ENCODE measurements around the gene NMRAL1. TPM values are rescaled to one million over a fixed set of nuclear protein-coding genes. Genes with fewer than 3 reads are reported as not detected.

The NMRAL1 gene
- total RNA-seq, 1 donor from 2014 or later: 56.0 TPM

- no peak overlapping the region for H3K27ac Mint-ChIP-seq
- H3K27me3 Mint-ChIP-seq (ENCODE audit: low read depth): peaks cover 5% of the 10 kb centered on the region
- no peak overlapping the region for H3K4me3 Mint-ChIP-seq
- peaks cover 8% of the 10 kb centered on the region for H3K4me1 Mint-ChIP-seq
- no peak for DNase-seq (ENCODE audit: low spot score in 2 of 2, unreplicated experiment in 2 of 2)
- H3K9me3 Mint-ChIP-seq: no peaks in the 10 kb centered on the region
- TF ChIP-seq CTCF (IDR thresholded peaks at IDR 0.05; ENCODE audit: unreplicated experiment): no peak
- H3K36me3 Mint-ChIP-seq: no peaks in the 10 kb centered on the region
These were observed 53.8 kb downstream of the NMRAL1 start for GRCh38 chr16:4420505-4421105.

GRCh38 chr16:4419402-4419959 lies 54.9 kb downstream of the NMRAL1 start:
- H3K27ac Mint-ChIP-seq: no peak overlapping the region
- H3K9me3 Mint-ChIP-seq: no peaks in the 10 kb centered on the region
- no peaks in the 10 kb centered on the region for H3K36me3 Mint-ChIP-seq
- no peak for TF ChIP-seq CTCF (IDR thresholded peaks at IDR 0.05; ENCODE audit: unreplicated experiment)
- H3K27me3 Mint-ChIP-seq (ENCODE audit: low read depth): peaks cover 5% of the 10 kb centered on the region
- DNase-seq (ENCODE audit: low spot score in 2 of 2, unreplicated experiment in 2 of 2): no peak
- H3K4me3 Mint-ChIP-seq: no peak overlapping the region
- H3K4me1 Mint-ChIP-seq: peaks cover 10% of the 10 kb centered on the region

DNA sequence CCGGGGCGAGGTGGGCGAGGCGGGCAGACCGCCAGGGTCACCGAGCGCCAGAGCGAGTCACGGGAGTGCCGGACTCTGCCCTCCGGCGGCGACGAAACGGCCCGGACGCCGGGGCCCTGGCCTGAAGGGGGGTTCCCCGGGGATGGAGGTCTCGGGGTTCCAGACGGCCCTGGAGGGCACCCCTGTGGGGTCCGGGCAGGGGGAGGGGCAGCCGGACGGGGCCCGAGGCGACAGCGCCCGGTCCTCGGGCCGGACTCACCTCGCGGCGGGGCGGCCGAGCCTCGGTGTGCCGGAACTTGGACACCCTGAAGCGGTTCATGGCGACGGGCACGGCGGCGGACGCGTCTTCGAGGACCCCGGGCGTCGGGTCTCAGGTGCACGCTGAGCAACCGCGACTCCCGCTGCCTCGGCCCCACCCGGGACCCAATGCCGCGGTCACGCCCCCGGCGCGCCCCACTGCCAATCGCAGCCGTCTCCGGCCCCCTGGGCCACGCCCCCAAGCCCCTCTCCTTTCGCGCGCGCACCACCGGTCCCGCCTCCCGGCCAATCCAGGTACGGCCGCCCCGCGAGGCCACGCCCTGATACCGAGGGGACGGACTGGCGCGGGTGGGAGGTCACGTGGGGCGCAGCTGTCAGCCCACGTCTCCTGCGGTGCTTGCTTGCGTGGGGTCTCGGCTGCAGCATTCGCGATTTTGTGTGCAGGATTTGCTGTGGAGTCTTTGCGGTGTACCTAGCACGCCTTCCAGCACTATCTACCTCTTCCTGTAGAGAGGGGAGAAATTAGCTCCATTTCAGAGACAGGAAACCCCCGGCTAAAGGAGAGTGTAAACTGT lies 58.0 kb downstream of the NMRAL1 start, which contains the start of gene CORO7:
Gene CORO7, minus strand, starts transcription at position 397 of the 833 bp plus-strand sequence. Its CDS starts 78 bp downstream, at position 319.
- peak; percentile 26 for TF ChIP-seq CTCF (IDR thresholded peaks at IDR 0.05; ENCODE audit: unreplicated experiment)
- peak; percentile 88 to 93 for DNase-seq (ENCODE audit: low spot score in 2 of 2, unreplicated experiment in 2 of 2)
- Mint-ChIP-seq H3K4me3 (peak within 1 kb of the TSS; percentile 77), H3K36me3 (no peaks in the 10 kb centered on the region), H3K9me3 (no peaks in the 10 kb centered on the region), H3K4me1 (peaks cover 10% of the 10 kb centered on the region), H3K27me3 (ENCODE audit: low read depth) (peaks cover 5% of the 10 kb centered on the region), H3K27ac (peak within 1 kb of the TSS; percentile 66)

- peak in 1 of 2 experiments; percentile 48 for DNase-seq (ENCODE audit: low spot score in 2 of 2, unreplicated experiment in 2 of 2)
- H3K4me1 Mint-ChIP-seq: peaks cover 10% of the 10 kb centered on the region
- no peaks in the 10 kb centered on the region for H3K9me3 Mint-ChIP-seq
- TF ChIP-seq CTCF (IDR thresholded peaks at IDR 0.05; ENCODE audit: unreplicated experiment): no peak
- peak overlapping the region; percentile 66 for H3K27ac Mint-ChIP-seq
- no peaks in the 10 kb centered on the region for H3K36me3 Mint-ChIP-seq
- H3K4me3 Mint-ChIP-seq: peak overlapping the region; percentile 77
- peaks cover 5% of the 10 kb centered on the region for H3K27me3 Mint-ChIP-seq (ENCODE audit: low read depth)
These were observed 58.8 kb downstream of the NMRAL1 start for GRCh38 chr16:4415538-4416199.

DNA sequence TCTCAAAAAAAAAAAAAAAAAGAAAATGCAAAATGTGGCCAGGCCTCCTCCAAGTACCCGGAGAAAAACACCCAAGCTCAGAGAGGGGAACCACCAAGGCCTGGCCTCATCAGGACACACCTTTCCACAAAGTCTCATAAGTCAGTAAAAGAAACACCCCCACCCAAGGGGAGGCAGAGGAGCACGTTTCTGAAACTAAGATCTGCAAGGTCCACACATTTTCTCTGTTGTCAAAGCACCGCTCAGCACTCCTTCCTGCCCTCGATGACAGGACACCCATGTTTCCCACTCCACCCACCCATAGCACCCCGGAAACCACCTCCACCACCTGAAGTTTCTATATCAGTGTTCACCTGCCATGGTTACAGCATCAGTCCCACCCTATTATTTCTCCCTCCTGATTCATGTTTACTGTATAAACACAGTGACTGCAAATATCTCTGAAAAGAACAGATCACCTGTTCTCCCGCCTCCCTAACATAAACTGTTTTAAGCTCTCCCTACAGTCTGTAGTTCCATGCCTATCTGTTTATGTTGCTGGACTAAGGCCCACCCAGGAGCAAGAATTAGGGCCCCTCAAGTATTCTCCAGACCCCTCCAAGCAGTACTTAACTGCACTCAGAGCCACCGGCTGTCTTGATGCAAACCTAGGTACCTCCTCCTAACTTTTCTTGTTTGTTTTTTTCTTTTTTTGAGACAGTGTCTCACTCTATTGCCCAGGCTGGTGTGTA lies 60.1 kb downstream of the NMRAL1 start:
- Mint-ChIP-seq H3K27ac (no peak overlapping the region), H3K27me3 (ENCODE audit: low read depth) (peaks cover 5% of the 10 kb centered on the region), H3K4me3 (peak overlapping the region; percentile 48), H3K36me3 (no peaks in the 10 kb centered on the region), H3K9me3 (no peaks in the 10 kb centered on the region), H3K4me1 (peaks cover 10% of the 10 kb centered on the region)
- no peak for TF ChIP-seq CTCF (IDR thresholded peaks at IDR 0.05; ENCODE audit: unreplicated experiment)
- no peak for DNase-seq (ENCODE audit: low spot score in 2 of 2, unreplicated experiment in 2 of 2)

All from mesothelial cell of epicardium (in vitro differentiated cells).